ENCODE measurements around the gene FOXN3.
A peak's percentile ranks its signal among the peaks of the same experiment; 100 is the strongest.

The FOXN3 gene

GRCh38 chr14:89417091-89417464, at the start of gene FOXN3:
Gene FOXN3, minus strand, starts transcription at chr14:89417233. Its CDS starts 4,757 bp downstream, at chr14:89412476.
- DNase-seq (ENCODE audit: extremely low spot score, insufficient read length, low read depth) (peak; percentile 80), FAIRE-seq (peak; percentile 91)

DNA sequence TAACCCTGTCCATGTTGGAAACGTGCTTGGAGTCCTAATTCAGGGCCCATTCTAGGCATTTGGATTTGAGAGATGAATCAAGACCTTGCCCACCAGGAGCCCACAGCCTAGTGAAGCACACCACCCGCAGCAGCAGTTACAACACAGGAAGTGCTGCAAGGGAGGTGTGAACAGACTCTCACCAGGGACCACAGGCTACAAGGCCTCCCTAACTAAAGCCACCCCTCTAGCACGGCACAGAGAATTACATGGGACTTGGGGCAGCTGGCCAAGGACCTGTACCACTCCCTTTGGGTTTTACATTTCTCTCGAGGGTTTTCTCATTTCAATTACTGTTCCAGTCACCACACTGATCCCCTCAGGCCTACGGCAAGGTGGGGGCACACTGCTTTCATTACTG, 49.5 kb upstream of the FOXN3 start:
- FAIRE-seq (peak; percentile 81), DNase-seq (ENCODE audit: extremely low spot score, insufficient read length, low read depth) (peak; percentile 46)

DNA sequence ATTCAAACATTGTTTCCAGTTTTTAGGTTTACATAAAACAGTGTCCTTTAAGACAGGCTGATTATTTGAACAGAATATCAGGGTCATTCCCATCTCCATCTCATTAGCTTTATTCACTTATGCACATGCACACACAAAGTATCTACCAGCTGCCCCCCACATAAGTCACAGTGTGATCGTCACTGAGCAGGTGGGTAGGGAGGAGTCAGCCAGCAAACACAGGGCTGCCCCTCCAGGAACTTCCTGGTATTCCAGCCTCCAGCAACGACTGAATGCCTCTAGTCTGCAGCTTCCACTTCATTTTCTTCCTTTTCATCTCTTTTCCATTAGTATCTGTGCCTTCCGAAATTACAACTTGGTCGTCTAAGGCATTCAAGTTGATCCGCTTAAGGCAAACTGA, 48.8 kb upstream of the FOXN3 start:
- FAIRE-seq (no peak), DNase-seq (ENCODE audit: extremely low spot score, insufficient read length, low read depth) (no peak)

DNA sequence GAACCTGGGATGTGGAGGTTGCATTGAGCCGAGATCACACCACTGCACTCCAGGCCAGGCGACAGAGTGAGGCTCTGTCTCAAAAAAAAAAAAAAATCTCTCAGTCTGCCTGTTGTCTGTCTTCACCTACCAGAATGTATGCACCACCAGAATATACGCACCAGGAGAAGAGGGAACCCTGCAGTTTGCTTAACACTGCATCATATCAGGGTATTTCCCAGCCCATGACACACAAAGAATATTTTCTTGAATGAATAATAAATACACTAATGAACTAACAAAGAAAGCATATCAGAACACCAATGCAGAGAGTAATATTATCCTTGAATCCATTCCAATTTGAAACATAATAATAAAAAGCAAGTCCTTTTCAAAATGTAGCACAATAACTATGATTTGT, 44.2 kb upstream of the FOXN3 start:
- DNase-seq (ENCODE audit: extremely low spot score, insufficient read length, low read depth), result no peak
- FAIRE-seq, result no peak

GRCh38 chr14:89458713-89459420, 41.8 kb upstream of the FOXN3 start:
- no peak for FAIRE-seq
- no peak for DNase-seq (ENCODE audit: extremely low spot score, insufficient read length, low read depth)

DNA sequence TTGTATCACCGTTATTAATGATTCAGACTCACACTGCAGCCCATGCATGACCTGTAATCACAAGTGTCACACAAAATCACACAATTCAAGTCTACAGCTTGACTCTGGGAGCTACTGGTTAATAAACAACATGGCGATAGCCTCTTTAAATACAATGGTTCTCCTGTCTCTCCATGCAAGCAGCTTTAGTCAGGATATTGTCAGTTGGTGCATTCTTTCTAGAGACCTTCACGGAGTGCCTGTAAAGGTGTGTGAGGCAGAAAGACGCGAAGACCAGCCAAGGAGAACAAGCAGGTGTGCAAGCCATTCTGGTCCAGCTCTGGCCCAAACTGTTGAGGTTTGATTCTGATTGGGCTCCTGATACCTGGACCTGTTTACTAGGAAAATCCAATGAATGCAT, 40.0 kb upstream of the FOXN3 start:
- DNase-seq (ENCODE audit: extremely low spot score, insufficient read length, low read depth) (no peak), FAIRE-seq (no peak)

DNA sequence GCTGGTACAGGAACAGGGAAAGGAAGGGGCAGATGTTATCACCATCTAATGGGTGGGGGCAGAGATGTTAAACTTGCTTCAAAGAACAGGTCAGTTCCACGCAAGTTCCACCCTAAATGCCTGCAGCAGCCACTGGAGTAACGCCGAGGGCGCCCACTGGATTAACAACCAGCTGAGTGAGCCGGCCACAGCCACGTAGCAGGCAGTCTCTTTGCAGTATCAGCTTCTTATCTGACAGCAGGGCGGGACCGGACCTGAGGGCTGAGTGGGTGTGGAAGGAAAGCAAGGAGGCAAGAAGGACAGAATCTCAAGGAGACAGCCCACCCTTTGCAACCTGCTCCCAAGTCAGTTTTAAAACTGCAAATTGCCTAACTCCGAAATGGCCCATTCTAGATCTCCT, 38.4 kb upstream of the FOXN3 start:
- FAIRE-seq (no peak), DNase-seq (ENCODE audit: extremely low spot score, insufficient read length, low read depth) (no peak)

- FAIRE-seq (no peak), DNase-seq (ENCODE audit: extremely low spot score, insufficient read length, low read depth) (no peak)
These were observed 38.0 kb upstream of the FOXN3 start for GRCh38 chr14:89454996-89455395.

DNA sequence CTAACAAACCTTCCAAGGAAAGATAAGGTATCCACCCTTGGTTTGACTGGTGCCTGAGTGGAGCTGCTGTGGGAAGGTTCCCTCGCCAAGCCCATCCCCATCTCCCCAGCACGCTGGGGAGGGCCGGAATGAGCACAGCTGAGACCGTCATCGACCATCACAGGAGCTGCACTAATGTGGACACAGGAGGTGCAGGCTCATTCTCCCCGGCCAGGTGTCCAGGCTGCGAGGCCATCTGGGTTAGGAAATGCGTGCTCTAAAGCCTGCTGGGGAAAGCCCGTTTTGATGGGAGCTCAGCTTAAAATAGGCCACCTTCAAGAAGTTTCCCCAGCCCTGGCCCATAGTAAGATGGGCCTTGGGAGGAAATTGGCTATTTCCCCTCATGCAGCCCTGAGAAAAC, 35.2 kb upstream of the FOXN3 start:
- no peak for DNase-seq (ENCODE audit: extremely low spot score, insufficient read length, low read depth)
- no peak for FAIRE-seq

GRCh38 chr14:89451229-89451628, 34.2 kb upstream of the FOXN3 start:
- no peak for FAIRE-seq

DNA sequence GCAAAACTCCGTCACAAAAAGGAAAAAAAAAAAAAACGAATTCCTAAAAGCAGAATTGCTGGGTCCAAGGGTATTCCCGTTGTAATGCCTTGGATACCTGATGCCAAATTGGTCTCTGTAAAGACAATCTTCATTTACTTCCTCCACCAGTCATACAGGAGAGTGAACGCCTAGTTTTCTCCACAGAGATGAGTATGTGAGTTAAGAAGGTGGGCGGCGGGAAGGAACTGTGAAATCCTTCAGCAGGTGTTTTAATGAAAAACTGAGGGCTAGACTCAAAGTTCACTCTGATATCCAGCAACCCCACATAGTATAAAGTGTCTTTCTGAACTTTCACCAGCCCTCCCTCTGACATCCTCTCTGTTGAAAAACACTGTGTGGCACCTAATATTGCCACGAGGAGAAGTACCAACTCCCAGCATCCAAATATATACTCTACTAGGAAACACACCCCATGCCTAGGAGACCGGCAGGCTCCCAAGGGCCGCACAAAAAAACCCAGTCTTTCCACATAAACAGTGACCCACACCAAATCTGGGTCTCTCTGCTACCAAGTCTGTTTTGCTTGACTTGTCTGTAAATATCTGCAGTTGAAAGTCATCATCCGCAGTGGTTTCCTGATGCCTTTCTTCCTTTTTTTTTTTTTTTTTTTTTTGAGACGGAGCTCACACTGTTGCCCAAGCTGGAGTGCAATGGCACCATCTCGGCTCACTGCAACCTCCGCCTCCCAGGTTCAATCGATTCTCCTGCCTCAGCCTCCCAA, 30.3 kb upstream of the FOXN3 start:
- DNase-seq (ENCODE audit: extremely low spot score, insufficient read length, low read depth) (no peak), FAIRE-seq (no peak)

More at GRCh38 chr14:89451229-89451628, 34.2 kb upstream of the FOXN3 start:
- no peak for DNase-seq (ENCODE audit: extremely low spot score, insufficient read length, low read depth)

DNA sequence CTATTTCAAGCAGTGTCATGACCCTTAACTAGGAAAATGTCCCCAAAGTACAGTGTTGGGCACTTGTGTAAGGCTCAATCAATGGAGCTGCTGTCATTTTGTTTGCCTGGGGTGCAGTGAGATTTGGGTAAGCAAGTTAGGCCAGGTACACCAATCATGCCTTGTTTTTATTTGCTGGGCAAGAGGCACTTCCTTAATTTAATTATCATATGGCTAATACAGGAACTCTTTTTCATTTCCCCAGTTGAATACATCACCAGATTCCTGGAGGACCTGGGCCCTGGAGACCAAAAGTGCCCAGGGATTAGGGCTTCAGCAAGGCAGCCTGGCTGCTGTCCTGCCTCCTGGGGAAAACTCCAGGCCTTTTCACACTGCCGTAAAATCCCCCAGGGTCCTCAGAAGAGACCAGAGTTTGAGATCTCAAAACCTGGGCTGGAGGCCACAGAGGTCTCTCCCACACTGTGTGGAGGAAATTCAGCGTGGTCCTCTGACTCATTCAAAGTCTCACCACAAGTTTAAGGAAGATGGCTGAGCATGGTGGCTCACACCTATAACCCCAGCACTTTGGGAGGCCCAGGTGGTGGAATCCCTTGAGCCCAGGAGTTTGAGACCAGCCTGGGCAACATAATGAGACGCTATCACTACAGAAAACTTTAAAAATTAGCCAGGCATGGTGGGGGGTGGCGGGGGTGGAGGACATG, 28.4 kb upstream of the FOXN3 start:
- peak; percentile 48 for FAIRE-seq
- DNase-seq (ENCODE audit: extremely low spot score, insufficient read length, low read depth), result no peak

GRCh38 chr14:89444516-89445125, 27.6 kb upstream of the FOXN3 start:
- FAIRE-seq, result peak; percentile 9

GRCh38 chr14:89444044-89444443, 27.0 kb upstream of the FOXN3 start:
- FAIRE-seq, result no peak

More at GRCh38 chr14:89444516-89445125, 27.6 kb upstream of the FOXN3 start:
- no peak for DNase-seq (ENCODE audit: extremely low spot score, insufficient read length, low read depth)

GRCh38 chr14:89443042-89443629, 26.1 kb upstream of the FOXN3 start:
- no peak for FAIRE-seq
- DNase-seq (ENCODE audit: extremely low spot score, insufficient read length, low read depth), result no peak

More at GRCh38 chr14:89444044-89444443, 27.0 kb upstream of the FOXN3 start:
- no peak for DNase-seq (ENCODE audit: extremely low spot score, insufficient read length, low read depth)

DNA sequence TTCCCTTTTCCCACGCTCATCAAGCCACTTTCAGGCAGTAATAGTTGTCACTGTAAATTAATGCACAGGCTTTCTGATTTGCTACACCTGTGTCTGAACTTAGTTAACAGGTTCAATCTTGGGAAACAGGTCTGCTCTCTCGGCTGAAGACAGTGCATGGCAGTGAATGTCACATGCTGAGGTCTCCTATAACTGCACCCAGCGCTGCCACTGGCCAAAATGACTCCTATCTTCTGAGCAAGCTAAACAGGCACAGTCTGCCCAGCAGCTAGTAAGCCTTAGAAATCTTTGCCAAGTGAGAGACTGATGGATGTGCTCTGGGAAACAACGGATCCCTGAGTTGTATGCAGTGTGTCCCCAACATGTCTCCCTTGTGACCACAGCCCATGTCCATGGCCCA, 25.2 kb upstream of the FOXN3 start:
- DNase-seq (ENCODE audit: extremely low spot score, insufficient read length, low read depth) (no peak), FAIRE-seq (no peak)

DNA sequence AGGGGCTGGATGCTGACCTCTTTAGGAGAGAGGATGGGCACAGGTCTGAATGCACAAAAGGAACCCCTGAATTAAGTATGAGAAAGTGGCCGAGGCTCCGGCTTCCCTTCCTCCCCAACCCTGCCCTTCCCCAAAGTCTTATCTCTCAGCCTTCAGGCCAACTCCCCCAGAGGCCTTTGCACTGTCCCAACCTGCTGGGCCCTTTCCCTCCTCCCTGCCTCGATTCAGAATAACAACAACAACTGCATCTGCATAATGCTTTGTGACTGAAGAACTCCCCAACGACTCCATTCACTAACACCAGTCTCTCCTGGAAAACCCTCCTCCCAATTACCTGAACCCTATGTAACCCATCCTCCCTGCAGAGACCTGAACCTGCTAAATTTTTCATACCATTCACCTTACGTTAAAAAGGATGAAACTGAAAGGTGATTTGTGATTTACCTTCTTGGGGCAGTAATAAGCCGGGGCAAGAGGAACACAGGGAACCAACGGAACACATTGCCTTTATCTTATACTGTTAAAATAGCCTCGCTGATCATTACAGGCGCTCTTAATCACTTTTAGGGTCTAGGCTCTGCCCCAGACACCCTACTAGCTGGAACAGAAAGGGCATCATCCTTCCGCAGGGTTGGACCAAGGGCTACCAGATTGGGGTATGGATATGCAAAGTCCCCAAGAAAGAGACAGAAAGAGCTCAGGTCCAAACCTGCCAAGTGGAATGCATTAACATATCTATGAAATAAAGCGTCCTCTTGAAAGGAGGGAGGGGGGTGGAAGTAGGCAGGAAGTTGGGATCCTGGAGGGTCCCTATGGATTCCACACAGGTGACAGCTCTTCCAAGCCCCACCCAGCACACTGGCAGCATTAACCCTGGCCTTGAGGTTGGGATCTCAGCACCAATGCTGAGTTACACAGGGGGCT, 24.2 kb upstream of the FOXN3 start:
- DNase-seq (ENCODE audit: extremely low spot score, insufficient read length, low read depth), result no peak
- FAIRE-seq, result no peak

DNA sequence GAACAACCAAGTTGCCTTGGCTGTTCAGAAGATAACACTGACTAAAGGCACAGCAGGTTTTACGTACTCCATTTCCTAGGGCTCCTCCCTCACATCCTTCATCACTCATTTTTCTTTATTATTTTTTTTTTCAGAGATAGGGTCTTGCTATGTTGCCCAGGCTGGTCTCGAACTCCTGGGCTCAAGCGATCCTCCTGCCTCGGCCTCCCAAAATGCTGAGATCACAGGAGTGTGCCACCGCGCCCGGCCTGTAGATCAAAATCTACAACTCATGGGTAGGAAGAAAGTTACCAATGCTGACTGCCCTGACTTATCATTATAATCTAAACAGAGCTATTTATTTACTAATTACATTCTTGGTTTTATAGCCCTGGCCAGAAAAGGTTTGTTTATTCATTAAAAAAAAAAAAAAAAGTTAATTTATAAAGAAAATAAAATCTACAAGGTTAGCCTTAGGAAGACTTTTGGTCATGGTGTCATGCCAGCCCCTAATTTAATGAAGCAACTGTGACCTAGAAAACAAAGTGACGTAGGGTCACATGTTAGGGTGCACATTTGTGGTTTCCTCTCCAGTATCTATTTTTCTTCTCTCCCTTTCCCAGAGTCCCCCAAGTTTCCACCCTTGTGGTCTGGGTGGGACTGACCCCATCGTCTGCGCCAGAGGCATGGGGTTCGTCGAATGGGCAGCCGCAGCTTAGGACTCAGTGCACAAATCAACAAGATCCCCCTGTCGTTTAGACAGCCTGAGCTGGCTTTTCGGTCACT, 19.0 kb upstream of the FOXN3 start:
- DNase-seq (ENCODE audit: extremely low spot score, insufficient read length, low read depth) (no peak), FAIRE-seq (no peak)
